ENCODE results near the gene TUBGCP6.
A peak's percentile ranks its signal among the peaks of the same experiment; 100 is the strongest.

The TUBGCP6 gene

DNA sequence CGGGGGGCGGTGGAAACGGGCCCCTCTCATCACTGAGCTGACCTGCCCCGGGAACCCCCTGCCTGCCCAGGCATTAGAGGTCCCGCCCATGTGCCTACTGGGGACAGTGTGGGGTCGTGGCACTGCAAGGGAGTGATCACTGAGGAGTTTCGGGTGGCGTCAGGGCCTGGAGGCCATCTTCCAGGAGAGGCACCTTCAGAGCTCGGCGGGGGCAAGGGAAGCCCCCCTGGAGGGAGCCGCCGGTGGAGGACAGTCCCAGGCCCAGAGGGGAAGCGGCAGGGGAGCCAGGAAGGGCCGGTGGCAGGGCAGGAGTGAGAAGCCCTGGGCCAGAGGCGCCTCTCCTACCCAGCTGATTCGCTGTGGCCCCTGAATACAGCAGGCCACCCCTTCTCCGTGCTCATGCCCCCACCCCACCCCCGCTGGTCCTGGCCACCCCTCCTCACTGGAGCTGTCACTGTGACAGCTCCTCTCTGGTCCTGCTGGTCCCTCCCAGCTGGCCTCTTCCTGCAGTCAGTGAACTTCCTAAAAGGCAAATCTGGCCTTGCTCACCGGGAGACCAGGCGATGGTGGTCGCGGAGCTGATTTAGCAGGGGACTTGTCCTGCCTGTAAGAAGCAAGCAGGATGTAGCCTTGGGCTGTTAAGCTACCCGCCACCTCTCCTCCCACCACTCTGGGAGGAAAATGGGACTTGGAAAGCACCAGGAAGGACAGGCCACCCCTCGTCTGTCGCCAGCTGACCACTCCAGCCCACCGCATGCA, 27.4 kb upstream of the TUBGCP6 start:
- Histone ChIP-seq H3K27me3 (ENCODE audit: insufficient read depth, poor library complexity, severe bottlenecking) (no peaks in the 10 kb centered on the region), H3K4me1 (ENCODE audit: insufficient read depth, poor library complexity, severe bottlenecking) (peaks cover 14% of the 10 kb centered on the region), H3K4me3 (ENCODE audit: severe bottlenecking) (no peak overlapping the region), H3K27ac (ENCODE audit: poor library complexity, severe bottlenecking) (no peak overlapping the region), H3K9me3 (ENCODE audit: severe bottlenecking) (no peaks in the 10 kb centered on the region), H3K36me3 (ENCODE audit: low read depth) (peaks cover 27% of the 10 kb centered on the region)
- DNase-seq (ENCODE audit: low spot score) (no peak), ATAC-seq (ENCODE audit: low read depth) (no peak)
- peak; percentile 5 for TF ChIP-seq CTCF (IDR thresholded peaks at IDR 0.05; ENCODE audit: poor library complexity, severe bottlenecking)

GRCh38 chr22:50271519-50271970, 26.7 kb upstream of the TUBGCP6 start:
- Histone ChIP-seq H3K36me3 (ENCODE audit: low read depth) (peaks cover 21% of the 10 kb centered on the region), H3K4me1 (ENCODE audit: insufficient read depth, poor library complexity, severe bottlenecking) (peaks cover 14% of the 10 kb centered on the region), H3K27me3 (ENCODE audit: insufficient read depth, poor library complexity, severe bottlenecking) (no peaks in the 10 kb centered on the region), H3K4me3 (ENCODE audit: severe bottlenecking) (peak overlapping the region; percentile 33), H3K27ac (ENCODE audit: poor library complexity, severe bottlenecking) (no peak overlapping the region), H3K9me3 (ENCODE audit: severe bottlenecking) (no peaks in the 10 kb centered on the region)
- ATAC-seq (ENCODE audit: low read depth) (peak; percentile 43), DNase-seq (ENCODE audit: low spot score) (no peak)
- TF ChIP-seq CTCF (IDR thresholded peaks at IDR 0.05; ENCODE audit: poor library complexity, severe bottlenecking) = peak; percentile 37

DNA sequence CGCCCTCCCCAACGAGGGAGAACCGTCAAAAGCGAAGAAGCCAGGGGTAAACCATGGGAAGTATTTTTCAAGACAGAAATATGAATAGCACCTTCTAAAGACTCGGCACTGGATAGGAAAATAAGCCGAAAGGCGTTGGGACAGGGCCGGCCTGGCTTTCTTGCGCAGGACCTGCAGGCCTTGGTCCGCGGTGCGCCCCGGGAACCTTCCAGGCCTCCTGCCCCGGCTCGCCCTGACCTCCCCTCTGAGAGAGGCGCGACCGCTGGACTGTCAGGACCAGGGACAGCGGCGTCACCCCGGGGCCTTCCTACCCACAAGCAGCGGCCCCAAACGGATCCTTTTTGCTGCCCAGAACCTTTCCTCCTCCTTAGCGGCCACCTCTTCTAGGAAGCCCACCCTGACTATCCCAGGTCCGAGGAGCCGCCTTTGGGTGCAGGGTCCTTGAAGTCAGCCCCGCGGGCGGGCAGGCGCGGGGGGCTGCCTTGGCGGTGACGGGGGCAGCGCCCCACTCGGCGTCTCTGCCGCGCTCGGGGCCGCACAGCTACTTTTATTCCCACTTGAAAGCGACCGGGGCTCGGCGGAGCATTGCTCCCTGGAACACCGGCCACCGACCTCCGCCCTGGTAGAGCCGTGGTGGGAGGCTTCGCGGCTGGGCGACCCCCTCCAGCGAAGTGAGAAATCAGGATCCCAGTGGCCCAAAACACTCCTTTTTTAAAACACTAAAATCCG, 26.0 kb upstream of the TUBGCP6 start:
- H3K4me3 ChIP-seq (ENCODE audit: severe bottlenecking) = peak overlapping the region; percentile 33
- no peaks in the 10 kb centered on the region for H3K27me3 ChIP-seq (ENCODE audit: insufficient read depth, poor library complexity, severe bottlenecking)
- peaks cover 15% of the 10 kb centered on the region for H3K36me3 ChIP-seq (ENCODE audit: low read depth)
- peak; percentile 59 for ATAC-seq (ENCODE audit: low read depth)
- H3K9me3 ChIP-seq (ENCODE audit: severe bottlenecking) = no peaks in the 10 kb centered on the region
- peaks cover 14% of the 10 kb centered on the region for H3K4me1 ChIP-seq (ENCODE audit: insufficient read depth, poor library complexity, severe bottlenecking)
- no peak for DNase-seq (ENCODE audit: low spot score)
- H3K27ac ChIP-seq (ENCODE audit: poor library complexity, severe bottlenecking) = peak overlapping the region; percentile 15
- TF ChIP-seq CTCF (IDR thresholded peaks at IDR 0.05; ENCODE audit: poor library complexity, severe bottlenecking) = no peak

- H3K36me3 ChIP-seq (ENCODE audit: low read depth) = peaks cover 8% of the 10 kb centered on the region
- ATAC-seq (ENCODE audit: low read depth) (peak; percentile 13; the same call in 2 of the 3 replicates), DNase-seq (ENCODE audit: low spot score) (no peak)
- H3K27ac ChIP-seq (ENCODE audit: poor library complexity, severe bottlenecking) = peak within 1 kb of the TSS; percentile 15
- H3K4me3 ChIP-seq (ENCODE audit: severe bottlenecking) = peak within 1 kb of the TSS; percentile 33
- no peaks in the 10 kb centered on the region for H3K27me3 ChIP-seq (ENCODE audit: insufficient read depth, poor library complexity, severe bottlenecking)
- H3K9me3 ChIP-seq (ENCODE audit: severe bottlenecking) = no peaks in the 10 kb centered on the region
- H3K4me1 ChIP-seq (ENCODE audit: insufficient read depth, poor library complexity, severe bottlenecking) = peaks cover 14% of the 10 kb centered on the region
- TF ChIP-seq CTCF (IDR thresholded peaks at IDR 0.05; ENCODE audit: poor library complexity, severe bottlenecking) = no peak
Measured at GRCh38 chr22:50269970-50270665, 25.3 kb upstream of the TUBGCP6 start, which contains the start of gene MAPK11. Gene MAPK11 (minus strand): TSS chr22:50270380. CDS start chr22:50270292, 88 bp downstream.

All from RWPE2 (cell line).